HepG2 (cell line): Measurements from ENCODE around the gene MAP2K1. TPM values are rescaled to one million over a fixed set of nuclear protein-coding genes. Genes with fewer than 3 reads are reported as not detected.

Experiments used
- ATAC-seq: fragments of 200-7000 bp; cut with Tn5 transposase; 3 replicates; pipeline ENCODE4 v1.9.1; 2020; ENCODE audit warnings: mild to moderate bottlenecking, moderate library complexity
- BruUV-seq: library from RNA; stranded (reverse); fragments of 400-500 nt; replicated peaks from 2 replicates; lab custom pipeline; 2021; lab: Mats Ljungman, UMichigan
- CTCF ChIA-PET: fragments of 300-600 bp; formaldehyde crosslinking; extraction: SDS; loops from one replicate; lab custom pipeline; 2021; ENCODE audit warnings: low total read pairs, inconsistent platforms, low intra/inter-chr PET ratio; lab: Yijun Ruan, JAX
- POLR2A ChIA-PET: fragments of 350-600 bp; sonication (Branson Sonifier 250); formaldehyde crosslinking; loops from one replicate; lab custom pipeline; 2020; ENCODE audit warnings: antibody characterized with exemption, inconsistent platforms; lab: Yijun Ruan, JAX
- DNase-seq: peaks from one replicate; pipeline ENCODE4 v3.0.0-alpha.2; 2015; ENCODE audit warnings: low spot score
- FAIRE-seq: peaks from 3 replicates; lab custom pipeline; 2011; peaks lifted over from hg19 to GRCh38; lab: Jason Lieb, UNC
- H2AFZ ChIP-seq: one replicate; pipeline ENCODE4 v1.6.1; 2011; ENCODE audit warnings: low read length, inconsistent platforms
- H3K27ac ChIP-seq: fragments of 300-600 bp; 3 replicates; pipeline ENCODE4 v1.8.0; 2011; ENCODE audit warnings: mixed run types, mild to moderate bottlenecking, mixed read lengths, low read length, inconsistent platforms; ENCODE audit not compliant: insufficient read depth; ENCODE audit errors: extremely low read length
- H3K27me3 ChIP-seq, 2 experiments: fragments of 200-600 bp in 1 of 2; 2 replicates in 1 of 2; 3 replicates in 1 of 2; pipeline versions ENCODE4 v1.6.0 to v1.8.0; 2011; ENCODE audit warnings: low read length in 2 of 2, mild to moderate bottlenecking in 2 of 2, moderate library complexity in 2 of 2, inconsistent platforms in 1 of 2; ENCODE audit not compliant: insufficient read depth in 2 of 2, control insufficient read depth in 1 of 2
- H3K36me3 ChIP-seq, 2 experiments: fragments of 200-600 bp in 1 of 2; replicated peaks in 1 of 2; 2 replicates in 1 of 2; 3 replicates in 1 of 2; pipeline versions ENCODE4 v1.5.1 to v1.8.0; 2011; ENCODE audit warnings: low read length in 2 of 2, inconsistent platforms in 1 of 2; ENCODE audit not compliant: insufficient read depth in 2 of 2, control insufficient read depth in 1 of 2
- H3K4me1 ChIP-seq: 2 replicates; pipeline ENCODE4 v1.5.1; 2012; ENCODE audit warnings: low read length, inconsistent platforms; ENCODE audit not compliant: insufficient read depth
- H3K4me2 ChIP-seq: 2 replicates; pipeline ENCODE4 v1.6.0; 2011; ENCODE audit warnings: low read depth, low read length, inconsistent platforms
- H3K4me3 ChIP-seq, 3 experiments: fragments of 200-600 bp in 1 of 3; sonication (generic), shearing (Covaris generic) in 1 of 3; replicated peaks in 1 of 3; 2 replicates each; pipeline ENCODE4 v1.5.1; 2011 to 2016; ENCODE audit warnings: low read length in 3 of 3, inconsistent platforms in 2 of 3, low read depth in 2 of 3, mild to moderate bottlenecking in 2 of 3, control low read depth in 1 of 3, mixed read lengths in 1 of 3; ENCODE audit not compliant: insufficient read depth in 1 of 3
- H3K79me2 ChIP-seq: one replicate; pipeline ENCODE4 v1.6.1; 2011; ENCODE audit warnings: low read length, inconsistent platforms; ENCODE audit not compliant: insufficient read depth
- H3K9ac ChIP-seq: 2 replicates; pipeline ENCODE4 v1.6.0; 2011; ENCODE audit warnings: mild to moderate bottlenecking, low read depth, low read length, inconsistent platforms; ENCODE audit not compliant: insufficient read depth
- H3K9me3 ChIP-seq: 2 replicates; pipeline ENCODE4 v1.5.1; 2012; ENCODE audit warnings: mild to moderate bottlenecking, low read length
- H4K20me1 ChIP-seq: 2 replicates; pipeline ENCODE4 v1.6.0; 2011; ENCODE audit warnings: inconsistent platforms, mild to moderate bottlenecking, low read length, moderate library complexity; ENCODE audit not compliant: insufficient read depth
- ATF3 ChIP-seq: sonication (generic); formaldehyde crosslinking; IDR thresholded peaks from 2 replicates; pipeline ENCODE4 v1.4.0; 2020; ENCODE audit warnings: missing genetic modification reagents
- ATF7 ChIP-seq, 2 experiments: fragments of 450-650 bp in 1 of 2; sonication (generic) in 1 of 2; formaldehyde crosslinking in 1 of 2; IDR thresholded peaks; 2 replicates each; pipeline versions ENCODE4 v1.4.0 to v1.6.1; 2016 to 2020; ENCODE audit warnings: antibody characterized with exemption in 1 of 2, mild to moderate bottlenecking in 1 of 2, missing genetic modification reagents in 1 of 2
- BCL6 ChIP-seq: IDR thresholded peaks from 2 replicates; pipeline ENCODE4 v1.6.1; 2016; ENCODE audit warnings: missing genetic modification reagents, missing compliant biosample characterization
- CEBPB ChIP-seq: IDR thresholded peaks from 2 replicates; pipeline ENCODE4 v1.6.1; 2011; ENCODE audit warnings: low read depth, low read length, improper control_type of control experiment, borderline replicate concordance
- FOXP1 ChIP-seq, 2 experiments: fragments of 450-650 bp in 1 of 2; IDR thresholded peaks; 2 replicates each; pipeline ENCODE4 v1.6.1; 2017 to 2018; ENCODE audit warnings: antibody characterized with exemption in 1 of 2
- GABPA ChIP-seq, 2 experiments: IDR thresholded peaks; 2 replicates each; pipeline ENCODE4 v1.6.1; 2011 to 2016; ENCODE audit warnings: low read depth in 2 of 2, low read length in 1 of 2, missing biosample characterization in 1 of 2, missing genetic modification characterization in 1 of 2
- HMG20A ChIP-seq: IDR thresholded peaks from 2 replicates; pipeline ENCODE4 v1.6.1; 2016; ENCODE audit warnings: borderline replicate concordance
- IKZF5 ChIP-seq: IDR thresholded peaks from 2 replicates; pipeline ENCODE4 v1.6.1; 2018; ENCODE audit warnings: missing genetic modification reagents, mild to moderate bottlenecking, missing compliant biosample characterization
- MAX ChIP-seq: IDR thresholded peaks from 2 replicates; pipeline ENCODE4 v1.6.1; 2012; ENCODE audit warnings: inconsistent platforms
- PATZ1 ChIP-seq: sonication (generic); formaldehyde crosslinking; IDR thresholded peaks from 2 replicates; pipeline ENCODE4 v1.4.0; 2020; ENCODE audit warnings: missing genetic modification reagents
- TFDP1 ChIP-seq: IDR thresholded peaks from 2 replicates; pipeline ENCODE4 v1.6.1; 2016; ENCODE audit warnings: missing compliant biosample characterization, missing genetic modification reagents, borderline replicate concordance
- ZFP36L2 ChIP-seq: sonication (generic); formaldehyde crosslinking; IDR thresholded peaks from 2 replicates; pipeline ENCODE4 v1.4.0; 2020; ENCODE audit warnings: missing genetic modification reagents
- ZFP91 ChIP-seq: sonication (generic); formaldehyde crosslinking; IDR thresholded peaks from 2 replicates; pipeline ENCODE4 v1.9.0; 2022; ENCODE audit warnings: missing genetic modification reagents, mild to moderate bottlenecking, borderline replicate concordance
- ZNF160 ChIP-seq: sonication (generic); formaldehyde crosslinking; IDR thresholded peaks from 2 replicates; pipeline ENCODE4 v1.8.0; 2022; ENCODE audit warnings: mild to moderate bottlenecking, inconsistent platforms, missing genetic modification reagents
- WGBS: methylation state at CpG from one replicate; pipeline ENCODE4 v1.1.6; 2017; ENCODE audit warnings: low lambda C conversion rate; 5-methylcytosine and 5-hydroxymethylcytosine counted together
- in situ Hi-C: cut with HindIII; loops from 2 replicates; pipeline ENCODE4 v1.10.0; 2017; ENCODE audit warnings: low pct_unique_long_range_greater_than_20kb; ENCODE audit not compliant: extremely low pct_ligation_motif_present
- intact Hi-C: fragments of 100-400 bp; cut with micrococcal nuclease; formaldehyde crosslinking; loops from one replicate; pipeline ENCODE4 v1.10.0; 2022; ENCODE audit not compliant: unreplicated experiment
- polyA plus RNA-seq, 8 experiments: library from polyadenylated mRNA; depleted of rRNA in 3 of 8; stranded (reverse) in 7 of 8; unstranded in 1 of 8; fragments of >200 nt; fragmentation: Illumina TruSeq in 4 of 8; extraction: Trizol in 4 of 8; gene quantifications; 2 replicates each; pipeline versions ENCODE4 v1.2.1 to v1.2.3, GENCODE V29; 2011 to 2016; ENCODE audit warnings: low read depth in 4 of 8, missing spikeins in 1 of 8, mixed read lengths in 1 of 8; ENCODE audit not compliant: insufficient read depth in 1 of 8
- total RNA-seq, 5 experiments: library from RNA; depleted of rRNA; stranded (reverse); fragments of >200 nt; fragmentation: Illumina TruSeq; extraction: Trizol; gene quantifications; 2 replicates each; pipeline ENCODE4 v1.2.3, GENCODE V29; 2016; ENCODE audit warnings: low read depth in 1 of 5

The MAP2K1 gene
- total and polyA plus RNA-seq, 2 of the 13 experiments (the other 11 are each of a cell fraction or from before 2014, with no cell fraction given): 24.1 to 49.2 TPM

- FAIRE-seq (no peak), ATAC-seq (peak; percentile 63), DNase-seq (no peak)
- peak overlapping the region; percentile 15; the same call in 1 of the 2 replicates for H3K9ac ChIP-seq
- no peaks in the 10 kb centered on the region for H4K20me1 ChIP-seq
- H3K27me3 ChIP-seq: no peaks in the 10 kb centered on the region
- intact Hi-C loops (loop anchor here (5.0 kb wide), 1 partner anchor 127 kb away; the partner anchor contains the start of gene SNAPC5), in situ Hi-C loops (no loop called here)
- no TSS peak for BruUV-seq
- H3K4me1 ChIP-seq: peaks cover 36% of the 10 kb centered on the region
- no peaks in the 10 kb centered on the region for H3K36me3 ChIP-seq
- H3K27ac ChIP-seq: no peak overlapping the region
- peak overlapping the region; percentile 8 for H2AFZ ChIP-seq
- peak overlapping the region; percentile 20 to 42 (median 41) for H3K4me3 ChIP-seq
- no peaks in the 10 kb centered on the region for H3K9me3 ChIP-seq
- CTCF ChIA-PET: no interaction called here
- H3K79me2 ChIP-seq: no peaks in the 10 kb centered on the region
- POLR2A ChIA-PET: interaction anchor here (1.7 to 2.0 kb wide), 2 partner anchors 16 to 135 kb away, joined by 4 to 6 read pairs; partner anchors contain the start of genes MAP2K1, RPL4 and ZWILCH
- WGBS: 16% methylated on average over 12 of the region's 12 CpGs
- H3K4me2 ChIP-seq: peak overlapping the region; percentile 67
- no peak for TF ChIP-seq ZFP36L2
- TF ChIP-seq TFDP1 (CRISPR knock-in tag): peak; percentile 34; the same call in 1 of the 2 replicates
- peak; percentile 11; the same call in 1 of the 2 replicates for TF ChIP-seq PATZ1 (CRISPR knock-in tag)
- TF ChIP-seq ATF3 (CRISPR knock-in tag): peak; percentile 51
- TF ChIP-seq ATF7 (IDR thresholded peaks at IDR 0.05): peak; percentile 46; the same call in 1 of the 2 replicates
- TF ChIP-seq ATF7 (CRISPR knock-in tag; IDR thresholded peaks at IDR 0.05): no peak
- 0 out of 2 replicates have a peak, but pooled peaks have one; percentile 5 for TF ChIP-seq HMG20A (CRISPR knock-in tag)
- peak; percentile 62; the same call in 1 of the 2 replicates for TF ChIP-seq BCL6 (CRISPR knock-in tag)
- TF ChIP-seq MAX: peak; percentile 42; the same call in 1 of the 2 replicates
- TF ChIP-seq FOXP1 (IDR thresholded peaks at IDR 0.05): no peak
- no peak for TF ChIP-seq FOXP1 (CRISPR knock-in tag; IDR thresholded peaks at IDR 0.05)
- TF ChIP-seq CEBPB: peak; percentile 87
- TF ChIP-seq GABPA (IDR thresholded peaks at IDR 0.05; ENCODE audit: low read depth, low read length): no peak
- TF ChIP-seq GABPA (CRISPR knock-in tag; IDR thresholded peaks at IDR 0.05; ENCODE audit: low read depth): 0 out of 2 replicates have a peak, but pooled peaks have one; percentile 34
- TF ChIP-seq ZFP91 (CRISPR knock-in tag): peak; percentile 65; the same call in 1 of the 2 replicates
- no peak for TF ChIP-seq IKZF5 (CRISPR knock-in tag)
- TF ChIP-seq ZNF160 (CRISPR knock-in tag): no peak
Observed at GRCh38 chr15:66369773-66370651, 16.7 kb upstream of the MAP2K1 start.
